Thyroid gland (tissue), 4 donors: Measurements from ENCODE around the gene TTLL5.

Source experiments
- CTCF ChIP-seq, 6 experiments: fragments of 200-600 bp in 3 of 6; fragments of 450-650 bp in 3 of 6; sonication (generic) in 3 of 6; IDR thresholded peaks; one replicate each; pipeline ENCODE4 v1.5.1; 2016 to 2019; ENCODE audit warnings: antibody characterized with exemption in 6 of 6, mild to moderate bottlenecking in 2 of 6, inconsistent platforms in 1 of 6, moderate library complexity in 1 of 6
- POLR2A ChIP-seq, 2 donors: fragments of 450-650 bp; IDR thresholded peaks; one replicate each; pipeline ENCODE4 v1.6.1; 2017; ENCODE audit warnings: antibody characterized with exemption in 2 of 2, mild to moderate bottlenecking in 2 of 2, moderate library complexity in 1 of 2

- TF ChIP-seq CTCF (IDR thresholded peaks at IDR 0.05) = no peak
- no peak for TF ChIP-seq POLR2A (IDR thresholded peaks at IDR 0.05)
These were observed 216.2 kb downstream of the TTLL5 start for GRCh38 chr14:75877292-75877691.
